Neuronal stem cell (in vitro differentiated cells): Measurements from ENCODE around the gene ILKAP.

Experiments
- DNase-seq: peaks from one replicate; pipeline ENCODE4 v3.0.0-alpha.2; 2013; ENCODE audit warnings: low spot score
- H2AFZ ChIP-seq: one replicate; pipeline ENCODE4 v1.6.1; 2013; ENCODE audit warnings: mild to moderate bottlenecking, low read length, inconsistent platforms
- H2AK5ac ChIP-seq: 2 replicates; pipeline ENCODE4 v1.6.1; 2013; ENCODE audit warnings: low read depth, mild to moderate bottlenecking, inconsistent platforms, low read length, moderate library complexity, mixed read lengths
- H2BK120ac ChIP-seq: 2 replicates; pipeline ENCODE4 v1.6.1; 2013; ENCODE audit warnings: low read depth, mild to moderate bottlenecking, inconsistent platforms, low read length, moderate library complexity, mixed read lengths
- H2BK12ac ChIP-seq: one replicate; pipeline ENCODE4 v1.6.1; 2013; ENCODE audit warnings: low read length, inconsistent platforms
- H2BK15ac ChIP-seq: 2 replicates; pipeline ENCODE4 v1.6.1; 2013; ENCODE audit warnings: mild to moderate bottlenecking, low read length, inconsistent platforms, mixed read lengths
- H2BK5ac ChIP-seq: one replicate; pipeline ENCODE4 v1.6.1; 2013; ENCODE audit warnings: inconsistent platforms, mild to moderate bottlenecking, low read length, moderate library complexity
- H3K14ac ChIP-seq: one replicate; pipeline ENCODE4 v1.6.1; 2013; ENCODE audit warnings: low read length, inconsistent platforms
- H3K18ac ChIP-seq: 2 replicates; pipeline ENCODE4 v1.6.1; 2013; ENCODE audit warnings: low read length, inconsistent platforms
- H3K23ac ChIP-seq: 2 replicates; pipeline ENCODE4 v1.6.1; 2013; ENCODE audit warnings: low read depth, mild to moderate bottlenecking, mixed read lengths, low read length, inconsistent platforms; ENCODE audit not compliant: poor library complexity
- H3K27ac ChIP-seq: replicated peaks from 3 replicates; pipeline ENCODE4 v1.5.1; 2013; ENCODE audit warnings: low read length, inconsistent platforms
- H3K27me3 ChIP-seq, 3 experiments: 2 replicates each; pipeline ENCODE4 v1.6.1; 2013; ENCODE audit warnings: low read length in 3 of 3, mild to moderate bottlenecking in 2 of 3, inconsistent platforms in 1 of 3, low read depth in 1 of 3, mixed read lengths in 1 of 3, moderate library complexity in 1 of 3; ENCODE audit not compliant: control insufficient read depth in 3 of 3, insufficient read depth in 3 of 3
- H3K36me3 ChIP-seq, 2 donors: replicated peaks in 1 of 2; 2 replicates each; pipeline ENCODE4 v1.6.1; 2013; ENCODE audit warnings: low read length in 2 of 2; ENCODE audit not compliant: control insufficient read depth in 2 of 2, insufficient read depth in 2 of 2
- H3K4ac ChIP-seq: 2 replicates; pipeline ENCODE4 v1.6.1; 2013; ENCODE audit warnings: inconsistent platforms, mild to moderate bottlenecking, low read length, moderate library complexity
- H3K4me1 ChIP-seq, 2 donors: 1 replicate in 1 of 2; 2 replicates in 1 of 2; pipeline ENCODE4 v1.6.1; 2013; ENCODE audit warnings: low read length in 2 of 2, low read depth in 1 of 2; ENCODE audit not compliant: control insufficient read depth in 2 of 2, insufficient read depth in 1 of 2
- H3K4me2 ChIP-seq: one replicate; pipeline ENCODE4 v1.6.1; 2013; ENCODE audit warnings: mild to moderate bottlenecking, low read length, inconsistent platforms; ENCODE audit not compliant: insufficient read depth, poor library complexity, severe bottlenecking
- H3K4me3 ChIP-seq, 2 donors: 2 replicates each; pipeline ENCODE4 v1.5.1; 2013; ENCODE audit warnings: low read length in 2 of 2, mild to moderate bottlenecking in 2 of 2, inconsistent platforms in 1 of 2, moderate library complexity in 1 of 2
- H3K79me1 ChIP-seq: one replicate; pipeline ENCODE4 v1.6.1; 2013; ENCODE audit warnings: low read depth, mild to moderate bottlenecking, inconsistent platforms, low read length, moderate library complexity
- H3K9ac ChIP-seq: one replicate; pipeline ENCODE4 v1.6.1; 2013; ENCODE audit warnings: mild to moderate bottlenecking, low read depth, low read length, inconsistent platforms; ENCODE audit not compliant: poor library complexity
- H3K9me3 ChIP-seq, 2 donors: replicated peaks in 1 of 2; 2 replicates each; pipeline versions ENCODE3 to v1.6.1; 2013; ENCODE audit warnings: low read length in 2 of 2, mild to moderate bottlenecking in 2 of 2, inconsistent platforms in 1 of 2, low read depth in 1 of 2, mixed read lengths in 1 of 2, moderate library complexity in 1 of 2; ENCODE audit not compliant: control insufficient read depth in 2 of 2, insufficient read depth in 1 of 2
- H4K8ac ChIP-seq: one replicate; pipeline ENCODE4 v1.6.1; 2013; ENCODE audit warnings: low read depth, mild to moderate bottlenecking, inconsistent platforms, low read length, moderate library complexity
- H4K91ac ChIP-seq: one replicate; pipeline ENCODE4 v1.6.1; 2013; ENCODE audit warnings: low read length, low read depth, mild to moderate bottlenecking, inconsistent platforms; ENCODE audit not compliant: poor library complexity
- WGBS, 2 donors: extraction: QIAGEN DNeasy Blood & Tissue Kit; methylation state at CpG; one replicate each; pipeline ENCODE4 v1.1.7; 2013; ENCODE audit warnings: missing lambda C conversion rate in 2 of 2, mixed read lengths in 1 of 2; ENCODE audit not compliant: insufficient read length in 2 of 2, insufficient replicate concordance in 1 of 2; ENCODE audit errors: extremely low coverage in 2 of 2; 5-methylcytosine and 5-hydroxymethylcytosine counted together

The ILKAP gene

GRCh38 chr2:238251331-238251730 is 47.8 kb upstream of the ILKAP start:
- Histone ChIP-seq H3K4me2 (no peak overlapping the region), H2AK5ac (no peak overlapping the region), H2AFZ (no peak overlapping the region), H4K8ac (no peak overlapping the region), H3K27ac (no peak overlapping the region), H3K9me3 (no peaks in the 10 kb centered on the region), H3K23ac (no peak overlapping the region), H2BK15ac (no peak overlapping the region), H2BK120ac (no peak overlapping the region), H3K4me1 (no peaks in the 10 kb centered on the region), H3K27me3 (no peaks in the 10 kb centered on the region), H3K14ac (no peak overlapping the region), H3K9ac (no peak overlapping the region), H4K91ac (no peak overlapping the region), H3K4ac (no peak overlapping the region), H3K79me1 (no peaks in the 10 kb centered on the region), H2BK12ac (no peak overlapping the region), H3K18ac (no peak overlapping the region), H3K36me3 (peaks cover 8 to 77% of the 10 kb centered on the region in 2 donors), H3K4me3 (no peak overlapping the region), H2BK5ac (no peak overlapping the region)
- DNase-seq = no peak
- WGBS, 2 donors = no CpG with 5 or more reads among the region's 12 CpGs

GRCh38 chr2:238250896-238251295 is 47.4 kb upstream of the ILKAP start:
- WGBS, 2 donors = no CpG with 5 or more reads among the region's 7 CpGs

GRCh38 chr2:238247841-238248453 is 44.5 kb upstream of the ILKAP start:
- no CpG with 5 or more reads among the region's 10 CpGs for WGBS, 2 donors
- H2BK5ac ChIP-seq = no peak overlapping the region
- no peak overlapping the region for H3K27ac ChIP-seq
- H4K91ac ChIP-seq = no peak overlapping the region
- H2AFZ ChIP-seq = no peak overlapping the region
- H2BK120ac ChIP-seq = no peak overlapping the region
- H3K27me3 ChIP-seq = no peaks in the 10 kb centered on the region
- peaks cover 0 to 2% of the 10 kb centered on the region in 2 donors for H3K4me1 ChIP-seq
- peak overlapping the region; percentile 61 for H3K18ac ChIP-seq
- no peaks in the 10 kb centered on the region for H3K9me3 ChIP-seq
- no peak overlapping the region for H3K4me3 ChIP-seq
- H3K23ac ChIP-seq = no peak overlapping the region
- H3K36me3 ChIP-seq = peaks cover 7 to 61% of the 10 kb centered on the region in 2 donors
- no peak for DNase-seq
- no peak overlapping the region for H4K8ac ChIP-seq
- H3K14ac ChIP-seq = no peak overlapping the region
- no peak overlapping the region for H3K9ac ChIP-seq
- no peak overlapping the region for H3K4me2 ChIP-seq
- no peak overlapping the region for H2BK15ac ChIP-seq
- H3K79me1 ChIP-seq = no peaks in the 10 kb centered on the region
- H2BK12ac ChIP-seq = no peak overlapping the region
- H2AK5ac ChIP-seq = no peak overlapping the region
- no peak overlapping the region for H3K4ac ChIP-seq

More at GRCh38 chr2:238250896-238251295, 47.4 kb upstream of the ILKAP start:
- peaks cover 7 to 77% of the 10 kb centered on the region in 2 donors for H3K36me3 ChIP-seq
- no peak overlapping the region for H3K4ac ChIP-seq
- no peak overlapping the region for H3K14ac ChIP-seq
- H3K18ac ChIP-seq = no peak overlapping the region
- no peak overlapping the region for H2BK120ac ChIP-seq
- no peak overlapping the region for H4K8ac ChIP-seq
- H4K91ac ChIP-seq = no peak overlapping the region
- H2AFZ ChIP-seq = no peak overlapping the region
- no peak overlapping the region for H2BK12ac ChIP-seq
- no peak overlapping the region for H2BK15ac ChIP-seq
- H3K23ac ChIP-seq = no peak overlapping the region
- no peaks in the 10 kb centered on the region for H3K4me1 ChIP-seq
- no peak overlapping the region for H3K9ac ChIP-seq
- H3K4me2 ChIP-seq = no peak overlapping the region
- H3K9me3 ChIP-seq = no peaks in the 10 kb centered on the region
- no peak overlapping the region for H3K4me3 ChIP-seq
- H2AK5ac ChIP-seq = no peak overlapping the region
- no peak for DNase-seq
- no peaks in the 10 kb centered on the region for H3K27me3 ChIP-seq
- no peak overlapping the region for H3K27ac ChIP-seq
- no peaks in the 10 kb centered on the region for H3K79me1 ChIP-seq
- H2BK5ac ChIP-seq = no peak overlapping the region

GRCh38 chr2:238247002-238247822 is 43.7 kb upstream of the ILKAP start:
- no peaks in the 10 kb centered on the region for H3K9me3 ChIP-seq
- no peak overlapping the region for H2BK120ac ChIP-seq
- no peak overlapping the region for H2BK5ac ChIP-seq
- DNase-seq = no peak
- H3K4me1 ChIP-seq = peaks cover 0 to 8% of the 10 kb centered on the region in 2 donors
- no CpG with 5 or more reads among the region's 13 CpGs for WGBS, 2 donors
- H3K9ac ChIP-seq = no peak overlapping the region
- no peak overlapping the region for H3K18ac ChIP-seq
- no peak overlapping the region for H3K14ac ChIP-seq
- no peak overlapping the region for H4K8ac ChIP-seq
- no peak overlapping the region for H2BK12ac ChIP-seq
- peaks cover 7 to 54% of the 10 kb centered on the region in 2 donors for H3K36me3 ChIP-seq
- no peak overlapping the region for H3K27ac ChIP-seq
- H3K27me3 ChIP-seq = peaks cover 0 to 1% (median 0%) of the 10 kb centered on the region in 3 experiments
- H3K79me1 ChIP-seq = no peaks in the 10 kb centered on the region
- H2BK15ac ChIP-seq = no peak overlapping the region
- no peak overlapping the region for H3K23ac ChIP-seq
- no peak overlapping the region for H3K4me2 ChIP-seq
- no peak overlapping the region for H4K91ac ChIP-seq
- H2AFZ ChIP-seq = no peak overlapping the region
- no peak overlapping the region for H3K4me3 ChIP-seq
- no peak overlapping the region for H3K4ac ChIP-seq
- no peak overlapping the region for H2AK5ac ChIP-seq
